IPS-18a (cell line): ENCODE measurements around the gene FN3KRP.

Experiments used
- H3K27ac ChIP-seq: one replicate; pipeline ENCODE4 v1.5.1; 2013; ENCODE audit warnings: low read length
- H3K27me3 ChIP-seq: one replicate; pipeline ENCODE4 v1.6.1; 2013; ENCODE audit warnings: mild to moderate bottlenecking, low read length; ENCODE audit not compliant: control insufficient read depth, insufficient read depth
- H3K36me3 ChIP-seq: one replicate; pipeline ENCODE4 v1.6.1; 2013; ENCODE audit warnings: low read depth, low read length; ENCODE audit not compliant: control insufficient read depth
- H3K4me1 ChIP-seq: one replicate; pipeline ENCODE4 v1.6.1; 2013; ENCODE audit warnings: low read depth, low read length; ENCODE audit not compliant: control insufficient read depth
- H3K4me3 ChIP-seq: one replicate; pipeline ENCODE4 v1.5.1; 2013; ENCODE audit warnings: low read length
- H3K9ac ChIP-seq: one replicate; pipeline ENCODE4 v1.6.1; 2013; ENCODE audit warnings: mild to moderate bottlenecking, low read length, moderate library complexity
- H3K9me3 ChIP-seq: one replicate; pipeline ENCODE4 v1.6.1; 2013; ENCODE audit warnings: low read depth, low read length; ENCODE audit not compliant: control insufficient read depth

FN3KRP gene

DNA sequence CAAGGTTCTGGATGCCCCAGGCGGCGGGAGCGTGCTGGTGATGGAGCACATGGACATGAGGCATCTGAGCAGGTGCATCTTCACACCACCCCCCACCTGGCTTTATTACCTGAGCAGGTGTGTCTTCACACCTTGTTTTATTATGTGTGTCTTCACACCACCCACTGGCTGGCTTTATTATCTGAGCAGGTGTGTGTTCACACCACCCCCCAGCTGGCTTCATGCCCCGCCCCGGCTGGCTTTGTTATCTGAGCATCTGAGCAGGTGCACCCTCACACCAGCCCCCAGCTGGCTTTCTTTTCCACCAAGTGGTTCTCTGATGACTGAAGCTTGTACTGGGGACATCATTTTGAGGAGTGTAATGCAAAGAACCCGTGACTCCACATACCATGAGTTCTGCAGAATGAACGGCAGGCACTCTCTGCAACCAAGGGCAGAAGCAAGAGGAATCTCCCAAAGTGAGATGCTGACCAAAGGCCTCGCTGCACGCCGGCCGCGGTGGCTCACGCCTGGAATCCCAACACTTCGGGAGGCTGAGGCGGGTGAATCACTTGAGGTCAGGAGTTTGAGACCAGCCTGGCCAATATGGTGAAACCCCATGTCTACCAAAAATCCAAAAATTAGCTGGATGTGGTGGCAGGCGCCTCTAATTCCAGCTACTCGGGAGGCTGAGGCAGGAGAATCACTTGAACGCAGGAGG, 2.6 kb downstream of the FN3KRP start:
- H3K27ac ChIP-seq: no peak overlapping the region
- H3K27me3 ChIP-seq: peaks cover 10% of the 10 kb centered on the region
- H3K4me1 ChIP-seq: peaks cover 3% of the 10 kb centered on the region
- no peak overlapping the region for H3K4me3 ChIP-seq
- H3K36me3 ChIP-seq: peaks cover 13% of the 10 kb centered on the region
- no peak overlapping the region for H3K9ac ChIP-seq
- no peaks in the 10 kb centered on the region for H3K9me3 ChIP-seq

DNA sequence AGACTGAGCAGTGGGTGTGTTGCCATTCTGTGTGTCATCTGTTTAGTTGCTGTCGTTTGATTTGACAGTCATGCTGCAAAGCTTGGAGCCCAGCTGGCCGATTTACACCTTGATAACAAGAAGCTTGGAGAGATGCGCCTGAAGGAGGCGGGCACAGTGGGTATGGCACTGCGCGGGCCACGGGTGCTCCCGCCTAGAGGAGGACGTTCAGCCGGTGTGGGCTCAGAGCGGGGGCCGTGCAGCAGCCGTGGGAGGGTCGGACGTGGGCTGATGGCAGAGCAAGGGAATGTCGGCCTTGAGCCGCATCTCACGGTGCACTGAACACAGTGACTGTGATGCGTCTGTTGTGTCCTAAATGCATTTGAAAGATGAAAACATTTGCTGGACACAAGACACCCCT, 3.7 kb downstream of the FN3KRP start:
- Histone ChIP-seq H3K9ac (no peak overlapping the region), H3K4me1 (peaks cover 3% of the 10 kb centered on the region), H3K27me3 (peaks cover 7% of the 10 kb centered on the region), H3K9me3 (no peaks in the 10 kb centered on the region), H3K4me3 (no peak overlapping the region), H3K36me3 (peaks cover 13% of the 10 kb centered on the region), H3K27ac (no peak overlapping the region)

DNA sequence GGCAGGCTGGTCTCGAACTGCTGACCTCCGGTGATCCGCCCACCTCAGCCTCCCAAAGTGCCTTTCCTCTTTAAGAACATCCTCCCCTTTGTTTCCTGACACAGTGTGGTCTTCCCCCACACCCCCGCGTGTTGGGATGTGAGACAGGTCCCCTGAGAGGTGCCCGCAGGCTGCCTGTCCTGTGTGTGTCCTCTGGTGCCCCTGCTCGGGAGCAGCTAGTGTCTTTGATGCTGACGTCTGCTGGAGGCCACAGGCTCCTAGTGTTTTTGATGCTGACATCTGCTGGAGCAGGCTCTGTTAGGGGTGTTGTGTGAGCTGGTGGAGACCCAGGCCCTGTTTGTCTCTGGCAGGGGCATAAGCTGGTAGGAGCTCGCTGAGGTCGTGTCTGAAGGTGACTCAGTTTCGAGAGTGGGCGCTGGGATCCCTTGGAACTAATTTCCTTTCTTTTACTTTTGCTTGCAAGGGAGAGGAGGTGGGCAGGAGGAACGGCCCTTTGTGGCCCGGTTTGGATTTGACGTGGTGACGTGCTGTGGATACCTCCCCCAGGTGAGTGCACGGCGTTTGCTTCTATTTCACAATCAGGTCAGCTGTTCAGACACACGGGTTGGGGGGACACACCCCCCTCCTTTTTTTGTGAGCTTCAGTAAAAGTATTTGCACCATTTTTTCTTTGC, 6.0 kb downstream of the FN3KRP start:
- H3K9me3 ChIP-seq: no peaks in the 10 kb centered on the region
- no peak overlapping the region for H3K27ac ChIP-seq
- H3K36me3 ChIP-seq: peaks cover 19% of the 10 kb centered on the region
- H3K27me3 ChIP-seq: no peaks in the 10 kb centered on the region
- H3K4me3 ChIP-seq: no peak overlapping the region
- H3K9ac ChIP-seq: no peak overlapping the region
- no peaks in the 10 kb centered on the region for H3K4me1 ChIP-seq

DNA sequence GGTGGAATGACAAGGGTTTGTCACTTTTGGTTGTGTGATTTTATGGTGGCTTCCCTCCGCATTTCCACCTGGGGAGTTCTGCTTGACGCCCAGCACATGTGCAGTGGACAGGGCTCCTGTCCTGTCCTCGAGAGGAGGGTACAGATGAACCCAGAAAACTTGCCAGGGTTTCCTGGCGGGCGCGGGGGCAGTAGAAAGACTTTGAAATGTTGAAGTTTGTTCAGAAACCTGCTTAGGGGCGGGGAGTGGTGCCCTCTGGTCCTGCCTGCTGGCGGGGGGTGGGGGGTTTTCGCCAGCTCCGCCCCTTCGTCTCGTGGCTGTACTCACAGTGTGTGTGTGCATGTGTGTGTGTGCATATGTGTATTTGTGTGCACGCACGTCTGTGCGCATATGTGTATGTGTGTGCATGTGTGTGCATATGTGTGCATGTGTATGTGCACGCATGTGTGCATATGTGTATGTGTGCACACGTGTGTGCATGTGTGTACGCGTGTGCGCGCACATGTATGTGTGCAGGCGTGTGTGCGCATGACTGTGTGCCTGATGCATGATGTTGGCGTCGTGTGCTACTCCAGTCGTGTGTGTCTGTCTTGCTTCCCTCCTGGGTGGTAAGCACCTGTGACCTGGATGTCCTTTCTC, 6.8 kb downstream of the FN3KRP start:
- H3K4me3 ChIP-seq: no peak overlapping the region
- no peaks in the 10 kb centered on the region for H3K27me3 ChIP-seq
- H3K4me1 ChIP-seq: no peaks in the 10 kb centered on the region
- H3K36me3 ChIP-seq: peaks cover 21% of the 10 kb centered on the region
- H3K27ac ChIP-seq: no peak overlapping the region
- H3K9me3 ChIP-seq: no peaks in the 10 kb centered on the region
- no peak overlapping the region for H3K9ac ChIP-seq

DNA sequence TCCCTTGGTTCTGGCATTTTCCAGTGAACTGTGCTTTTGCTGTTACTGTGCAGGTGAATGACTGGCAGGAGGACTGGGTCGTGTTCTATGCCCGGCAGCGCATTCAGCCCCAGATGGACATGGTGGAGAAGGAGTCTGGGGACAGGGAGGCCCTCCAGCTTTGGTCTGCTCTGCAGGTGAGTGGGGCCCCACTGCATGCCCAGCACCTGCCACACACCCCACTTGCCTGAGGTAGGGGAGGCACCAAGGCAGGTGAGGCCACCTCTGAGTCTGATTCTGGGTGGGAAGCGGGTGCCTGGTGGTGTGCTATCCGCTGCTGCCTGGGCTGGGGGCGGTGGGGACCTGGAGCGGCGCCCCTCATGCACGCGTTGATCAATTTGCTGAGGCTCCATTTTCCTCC, 9.9 kb downstream of the FN3KRP start:
- Histone ChIP-seq H3K36me3 (peaks cover 16% of the 10 kb centered on the region), H3K4me1 (no peaks in the 10 kb centered on the region), H3K9me3 (no peaks in the 10 kb centered on the region), H3K27me3 (no peaks in the 10 kb centered on the region), H3K27ac (no peak overlapping the region), H3K9ac (no peak overlapping the region), H3K4me3 (no peak overlapping the region)

DNA sequence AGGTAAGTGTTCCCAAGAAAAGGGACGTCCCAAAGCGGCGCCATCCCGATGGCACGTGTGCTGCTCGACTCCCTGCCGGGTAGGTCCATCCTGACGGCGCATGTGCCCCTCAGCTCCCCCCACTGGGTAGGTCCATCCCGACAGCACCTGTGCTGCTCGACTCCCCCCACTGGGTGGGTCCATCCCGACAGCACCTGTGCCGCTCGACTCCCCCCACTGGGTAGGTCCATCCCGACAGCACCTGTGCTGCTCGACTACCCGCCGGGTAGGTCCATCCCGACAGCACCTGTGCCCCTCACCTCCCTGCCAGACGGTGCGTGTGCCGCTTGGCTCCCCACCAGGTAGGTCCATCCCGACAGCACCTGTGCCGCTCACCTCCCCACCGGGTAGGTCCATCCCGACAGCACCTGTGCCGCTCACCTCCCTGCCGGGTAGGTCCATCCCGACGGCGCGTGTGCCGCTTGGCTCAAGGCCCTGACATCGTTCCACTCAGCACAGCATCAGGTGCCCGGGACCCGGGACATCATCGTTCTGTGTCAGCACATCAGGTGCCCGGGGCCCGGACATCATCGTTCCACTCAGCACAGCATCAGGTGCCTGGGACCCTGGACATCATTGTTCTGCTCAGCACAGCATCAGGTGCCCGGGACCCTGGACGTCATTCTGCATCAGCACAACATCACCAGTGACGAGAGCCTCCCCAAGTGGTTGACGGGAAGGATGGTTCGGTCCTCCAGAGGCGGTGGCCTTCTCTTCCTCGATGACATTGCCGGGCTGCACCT, 13.2 kb downstream of the FN3KRP start:
- H3K4me3 ChIP-seq: no peak overlapping the region
- H3K9ac ChIP-seq: no peak overlapping the region
- no peaks in the 10 kb centered on the region for H3K9me3 ChIP-seq
- H3K4me1 ChIP-seq: no peaks in the 10 kb centered on the region
- H3K36me3 ChIP-seq: peaks cover 8% of the 10 kb centered on the region
- no peak overlapping the region for H3K27ac ChIP-seq
- no peaks in the 10 kb centered on the region for H3K27me3 ChIP-seq

DNA sequence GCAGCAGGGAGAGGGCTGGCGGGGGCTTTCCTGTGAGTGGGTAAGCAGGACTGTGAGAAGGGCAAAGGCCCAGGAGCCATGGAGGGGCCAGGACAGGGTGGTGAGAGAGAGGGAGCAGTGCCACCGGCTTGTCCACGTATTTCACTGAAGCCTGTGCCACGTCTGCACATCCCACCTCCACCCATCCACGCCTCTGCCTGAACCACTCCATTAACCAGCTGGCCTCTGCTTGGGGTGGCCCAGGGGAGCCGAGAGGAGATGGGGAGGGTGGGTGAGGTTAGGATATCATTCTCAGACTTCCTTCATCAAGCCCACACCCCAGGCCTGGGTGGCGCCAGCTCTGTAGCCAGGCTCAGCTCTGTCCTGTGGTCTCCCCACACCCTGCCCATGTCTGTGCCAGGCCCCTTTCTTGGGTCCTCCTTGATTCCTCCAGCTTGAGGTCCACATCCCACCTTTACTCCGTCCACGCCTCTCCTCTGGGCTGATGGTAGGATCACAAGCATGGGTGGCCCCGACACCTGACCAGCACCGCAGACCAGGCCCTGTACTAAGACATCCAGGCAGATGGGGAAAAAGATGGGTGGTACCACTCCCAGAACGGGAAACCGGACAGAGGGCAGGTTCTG, 15.7 kb downstream of the FN3KRP start:
- Histone ChIP-seq H3K4me3 (no peak overlapping the region), H3K36me3 (peaks cover 4% of the 10 kb centered on the region), H3K4me1 (no peaks in the 10 kb centered on the region), H3K27ac (no peak overlapping the region), H3K9ac (no peak overlapping the region), H3K27me3 (no peaks in the 10 kb centered on the region), H3K9me3 (no peaks in the 10 kb centered on the region)

DNA sequence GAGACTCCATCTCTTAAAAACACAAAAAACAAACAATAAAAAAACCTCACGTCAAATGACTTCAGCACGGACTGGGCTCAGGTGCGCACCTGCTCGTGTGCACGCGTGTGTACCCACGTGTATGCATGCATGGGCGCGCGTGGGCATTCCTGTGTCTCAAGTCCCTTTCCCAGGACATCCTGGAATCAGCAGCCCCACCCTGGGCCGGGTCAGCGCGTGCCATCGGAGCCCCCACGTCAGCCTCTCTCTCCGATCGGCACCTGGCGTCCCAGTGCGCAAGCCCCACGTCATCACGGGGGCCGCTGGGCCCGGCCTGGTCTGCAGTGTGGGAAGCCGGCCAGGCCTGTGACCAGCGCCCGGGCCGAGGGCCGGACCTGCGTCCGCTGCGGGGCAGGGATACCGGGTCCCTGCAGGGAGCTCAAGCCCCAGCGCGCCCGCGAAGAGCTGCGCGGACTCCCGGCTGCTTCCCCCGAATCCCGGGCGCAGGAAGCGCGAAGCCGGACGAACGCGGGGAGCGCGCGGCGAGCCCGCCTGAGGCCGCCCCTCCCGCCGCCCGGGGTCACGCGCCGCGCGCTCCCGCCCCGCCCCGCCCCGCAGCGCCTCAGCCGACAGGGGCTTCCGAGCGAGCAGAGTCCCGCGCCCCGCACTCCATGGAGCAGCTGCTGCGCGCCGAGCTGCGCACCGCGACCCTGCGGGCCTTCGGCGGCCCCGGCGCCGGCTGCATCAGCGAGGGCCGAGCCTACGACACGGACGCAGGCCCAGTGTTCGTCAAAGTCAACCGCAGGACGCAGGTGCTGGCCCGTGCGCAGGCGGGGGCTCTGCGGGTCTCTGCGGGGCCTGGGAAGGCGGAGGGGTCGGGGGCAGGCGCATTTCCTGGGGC, 18.7 kb downstream of the FN3KRP start, which contains the start of gene FN3K:
FN3K (plus strand) TSS at position 629 of the 880 bp plus-strand sequence; CDS start at position 651, 22 bp downstream.
- Histone ChIP-seq H3K4me3 (peak within 1 kb of the TSS; percentile 61), H3K9ac (peak within 1 kb of the TSS; percentile 53), H3K4me1 (no peaks in the 10 kb centered on the region), H3K9me3 (peaks cover 4% of the 10 kb centered on the region), H3K36me3 (no peaks in the 10 kb centered on the region), H3K27me3 (no peaks in the 10 kb centered on the region), H3K27ac (no peak within 1 kb of the TSS)

DNA sequence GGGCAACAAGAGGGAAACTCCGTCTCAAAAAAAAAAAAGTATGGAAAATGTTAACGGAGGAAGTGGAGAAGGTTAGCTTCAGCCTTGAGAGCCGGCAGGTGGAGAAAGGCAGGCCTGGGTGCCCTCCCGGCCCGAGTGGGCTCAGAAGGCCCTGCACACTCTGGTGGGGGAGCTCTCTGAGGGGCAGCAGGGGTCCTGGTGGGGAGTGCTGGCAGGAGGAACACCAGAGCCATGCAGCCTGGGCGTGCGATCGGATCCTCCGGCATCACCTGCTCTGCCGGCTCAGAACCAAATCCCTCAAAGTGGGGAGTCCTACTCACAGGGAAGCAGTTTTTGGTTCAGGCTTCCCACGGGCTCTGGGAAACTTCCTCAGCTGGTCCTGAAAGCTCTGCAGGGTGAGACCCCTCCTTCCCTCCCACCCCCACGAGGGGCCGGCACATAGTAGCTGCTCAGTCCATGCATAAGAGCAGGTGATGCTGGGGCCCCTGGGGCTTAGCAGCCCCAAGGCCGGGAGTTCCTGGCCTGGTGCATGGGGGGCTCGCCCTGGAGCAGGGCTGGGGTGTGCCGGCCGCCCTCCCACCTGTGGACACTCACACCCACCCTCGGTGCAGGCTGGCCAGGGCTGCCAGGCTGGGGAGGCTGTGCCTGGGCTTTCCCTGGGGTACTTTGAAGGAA, 20.1 kb downstream of the FN3KRP start:
- Histone ChIP-seq H3K27ac (no peak overlapping the region), H3K4me1 (no peaks in the 10 kb centered on the region), H3K4me3 (no peak overlapping the region), H3K9me3 (peaks cover 9% of the 10 kb centered on the region), H3K9ac (no peak overlapping the region), H3K36me3 (peaks cover 11% of the 10 kb centered on the region), H3K27me3 (no peaks in the 10 kb centered on the region)
